GM12878 (cell line): Measurements from ENCODE around the gene ZBTB38. TPM values are rescaled to one million over a fixed set of nuclear protein-coding genes. Genes with fewer than 3 reads are reported as not detected.
A peak's percentile ranks its signal among the peaks of the same experiment; 100 is the strongest.

Experiments used
- ATF2 ChIP-seq: IDR thresholded peaks from 2 replicates; pipeline ENCODE4 v1.6.1; 2012; ENCODE audit warnings: low read length, inconsistent platforms
- BHLHE40 ChIP-seq, 2 experiments: fragments of 450-650 bp in 1 of 2; IDR thresholded peaks; 2 replicates each; pipeline ENCODE4 v1.6.1; 2011 to 2017; ENCODE audit warnings: low read depth in 2 of 2, borderline replicate concordance in 1 of 2, improper control_type of control experiment in 1 of 2, low read length in 1 of 2, mild to moderate bottlenecking in 1 of 2
- DPF2 ChIP-seq: fragments of 450-650 bp; IDR thresholded peaks from 2 replicates; pipeline ENCODE4 v1.6.1; 2017; ENCODE audit warnings: mild to moderate bottlenecking
- ELK1 ChIP-seq: IDR thresholded peaks from 2 replicates; pipeline ENCODE4 v1.6.1; 2012; ENCODE audit warnings: low read depth, low read length, improper control_type of control experiment
- EP300 ChIP-seq, 2 experiments: fragments of 150-350 bp in 1 of 2; IDR thresholded peaks; 2 replicates each; pipeline ENCODE4 v1.6.1; 2011 to 2012; ENCODE audit warnings: low read depth in 2 of 2, low read length in 2 of 2, borderline replicate concordance in 1 of 2, improper control_type of control experiment in 1 of 2, inconsistent platforms in 1 of 2; ENCODE audit not compliant: control insufficient read depth in 1 of 2
- ETV6 ChIP-seq, 2 experiments: fragments of 450-650 bp in 1 of 2; IDR thresholded peaks in 1 of 2; conservative IDR thresholded peaks in 1 of 2; 2 replicates each; pipeline ENCODE4 v1.6.1; 2014; ENCODE audit warnings: antibody characterized with exemption in 1 of 2, borderline replicate concordance in 1 of 2, low read depth in 1 of 2, mild to moderate bottlenecking in 1 of 2, moderate library complexity in 1 of 2
- FOXM1 ChIP-seq: IDR thresholded peaks from 2 replicates; pipeline ENCODE4 v1.6.1; 2012; ENCODE audit warnings: low read depth, mild to moderate bottlenecking, inconsistent platforms, low read length, moderate library complexity
- HCFC1 ChIP-seq: fragments of 150-350 bp; IDR thresholded peaks from 2 replicates; pipeline ENCODE4 v1.6.1; 2014; ENCODE audit warnings: low read length
- IKZF1 ChIP-seq: fragments of 450-650 bp; conservative IDR thresholded peaks from 2 replicates; pipeline ENCODE4 v1.6.1; 2017; ENCODE audit warnings: antibody characterized with exemption, mild to moderate bottlenecking
- IRF4 ChIP-seq: IDR thresholded peaks from 2 replicates; pipeline ENCODE4 v1.6.1; 2011; ENCODE audit warnings: low read depth, low read length
- JUNB ChIP-seq: IDR thresholded peaks from 2 replicates; pipeline ENCODE4 v1.6.1; 2016; ENCODE audit warnings: antibody characterized with exemption, mild to moderate bottlenecking
- KDM1A ChIP-seq: fragments of 200-600 bp; sonication (generic); IDR thresholded peaks from 2 replicates; pipeline ENCODE4 v1.6.1; 2016; ENCODE audit warnings: borderline replicate concordance
- MEF2B ChIP-seq: fragments of 450-650 bp; IDR thresholded peaks from 2 replicates; pipeline ENCODE4 v1.6.1; 2018; ENCODE audit warnings: mild to moderate bottlenecking, moderate library complexity; ENCODE audit not compliant: partially characterized antibody, poor library complexity, severe bottlenecking
- MTA3 ChIP-seq: IDR thresholded peaks from 2 replicates; pipeline ENCODE4 v1.6.1; 2012; ENCODE audit warnings: low read length, inconsistent platforms, borderline replicate concordance
- NR2F1 ChIP-seq: fragments of 450-650 bp; conservative IDR thresholded peaks from 2 replicates; pipeline ENCODE4 v1.6.1; 2017; ENCODE audit warnings: mild to moderate bottlenecking
- PML ChIP-seq: IDR thresholded peaks from 2 replicates; pipeline ENCODE4 v1.6.1; 2012; ENCODE audit warnings: low read length, inconsistent platforms
- POLR2AphosphoS2 ChIP-seq: IDR thresholded peaks from 2 replicates; pipeline ENCODE4 v1.6.1; 2011; ENCODE audit warnings: low read depth, mild to moderate bottlenecking, low read length, improper control_type of control experiment, moderate library complexity
- POLR2AphosphoS5 ChIP-seq: IDR thresholded peaks from 2 replicates; pipeline ENCODE4 v1.6.1; 2011; ENCODE audit warnings: mild to moderate bottlenecking, low read length, inconsistent platforms
- REST ChIP-seq: IDR thresholded peaks from 2 replicates; pipeline ENCODE4 v1.6.1; 2012; ENCODE audit warnings: mild to moderate bottlenecking, low read depth, low read length
- SUPT20H ChIP-seq: IDR thresholded peaks from 2 replicates; pipeline ENCODE4 v1.6.1; 2011; ENCODE audit warnings: low read depth, mild to moderate bottlenecking, low read length, moderate library complexity, borderline replicate concordance; ENCODE audit not compliant: control insufficient read depth
- WRNIP1 ChIP-seq: IDR thresholded peaks from 2 replicates; pipeline ENCODE4 v1.6.1; 2011; ENCODE audit warnings: low read depth, low read length, improper control_type of control experiment, borderline replicate concordance
- polyA plus RNA-seq, 11 experiments: library from polyadenylated mRNA; depleted of rRNA in 4 of 11; unstranded in 6 of 11; stranded (reverse) in 5 of 11; fragments of >200 nt; fragmentation: Nextera tagmentation in 4 of 11; fragmentation: Illumina TruSeq in 1 of 11; extraction: Ambion mirVana in 4 of 11; extraction: Trizol in 1 of 11; gene quantifications; 1 replicate in 1 of 11; 2 replicates in 10 of 11; pipeline versions ENCODE4 v1.2.1 to v1.2.3, GENCODE V29; 2011 to 2016; ENCODE audit warnings: inconsistent platforms in 2 of 11, missing spikeins in 2 of 11, low read depth in 1 of 11
- total RNA-seq, 4 experiments: library from RNA; depleted of rRNA in 3 of 4; stranded (reverse); fragments of >200 nt in 3 of 4; fragmentation: Illumina TruSeq in 1 of 4; extraction: Trizol in 1 of 4; gene quantifications; 2 replicates each; pipeline versions ENCODE4 v1.2.1 to v1.2.3, GENCODE V29; 2013 to 2021

ZBTB38 gene
- total and polyA plus RNA-seq, 10 of the 15 experiments (the other 5 are each of a cell fraction or from before 2014, with no cell fraction given), result 34.2 to 115 (median 88.6) TPM

- TF ChIP-seq EP300 (IDR thresholded peaks at IDR 0.05; ENCODE audit: borderline replicate concordance in 1 of 2, control insufficient read depth in 1 of 2, low read depth in 2 of 2, low read length in 2 of 2) (peak in 1 of 2 experiments; percentile 84; a peak in 3 of 4 replicates), ATF2 (peak; percentile 89), ELK1 (no peak), POLR2AphosphoS5 (peak; percentile 35; the same call in 1 of the 2 replicates), NR2F1 (peak; percentile 78), JUNB (peak; percentile 89), FOXM1 (peak; percentile 53; the same call in 1 of the 2 replicates), MEF2B (peak; percentile 36), HCFC1 (no peak), POLR2AphosphoS2 (no peak), BHLHE40 (IDR thresholded peaks at IDR 0.05; ENCODE audit: borderline replicate concordance in 1 of 2, low read depth in 2 of 2, low read length in 1 of 2) (peak; percentile 46 to 62; a peak in 2 of 4 replicates), PML (no peak), IKZF1 (peak; percentile 89), DPF2 (peak; percentile 91), SUPT20H (no peak), ETV6 (conservative IDR thresholded peaks at IDR 0.05 in 1 of 2, IDR thresholded peaks at IDR 0.05 in 1 of 2; ENCODE audit: borderline replicate concordance in 1 of 2, low read depth in 1 of 2) (peak in 1 of 2 experiments; percentile 31; a peak in 1 of 4 replicates), IRF4 (peak; percentile 76; the same call in 1 of the 2 replicates), MTA3 (0 out of 2 replicates have a peak, but pooled peaks have one; percentile 42), REST (no peak), KDM1A (no peak), WRNIP1 (0 out of 2 replicates have a peak, but pooled peaks have one; percentile 49)
Observed at GRCh38 chr3:141328286-141329166, 39.8 kb upstream of the ZBTB38 start (continued).
